Myocyte (in vitro differentiated cells): ENCODE data around the gene CCDC116. TPM values are rescaled to one million over a fixed set of nuclear protein-coding genes. Genes with fewer than 3 reads are reported as not detected.

Source experiments
- DNase-seq: peaks from one replicate; pipeline ENCODE4 v3.0.0-alpha.2; 2012; ENCODE audit warnings: low read depth
- microRNA counts: library from miRNA; unstranded; fragments of <30 nt; microRNA quantifications from one replicate; lab custom pipeline; 2016
- microRNA-seq: library from miRNA; unstranded; fragments of <30 nt; microRNA quantifications from one replicate; pipeline ENCODE4, GENCODE V29; 2016
- total RNA-seq: library from RNA; depleted of rRNA; stranded (reverse); fragments of >200 nt; gene quantifications from 2 replicates; pipeline ENCODE4 v1.2.3, GENCODE V29; 2014

Gene CCDC116
- total RNA-seq, 1 donor from 2014 or later, result 0.13 TPM

GRCh38 chr22:21679383-21679782 is 46.8 kb downstream of the CCDC116 start:
- DNase-seq, result no peak

GRCh38 chr22:21680830-21681565 is 48.4 kb downstream of the CCDC116 start:
- no peak for DNase-seq

- DNase-seq, result no peak
Measured at GRCh38 chr22:21681566-21682370, 49.2 kb downstream of the CCDC116 start.

- DNase-seq, result no peak
Measured at GRCh38 chr22:21682385-21683175, 50.0 kb downstream of the CCDC116 start.

GRCh38 chr22:21683401-21683811 is 50.8 kb downstream of the CCDC116 start:
- DNase-seq, result no peak

GRCh38 chr22:21684492-21685163 is 52.1 kb downstream of the CCDC116 start:
- no peak for DNase-seq

GRCh38 chr22:21685164-21685513 is 52.6 kb downstream of the CCDC116 start:
- DNase-seq, result no peak

GRCh38 chr22:21686193-21686608 is 53.6 kb downstream of the CCDC116 start:
- no peak for DNase-seq

MicroRNAs encoded within 50 kb of the gene (microRNA counts, 767-probe panel; counts per million panel counts)
- not detected for microRNA hsa-miR-130b-3p (lab: Ali Mortazavi, UCI)
- microRNA hsa-miR-301b (lab: Ali Mortazavi, UCI), result not detected

Small RNA genes lying within 50 kb of the gene (microRNA-seq; reads per million reads assigned to microRNA genes)
- 682 reads per million, percentile 76 among the genes with 10 or more reads in this experiment for gene MIR130B
- 2.7 reads per million, percentile 12 among the genes with 10 or more reads in this experiment for gene MIR301B

Other genes starting within 250 kb of the CCDC116 start
- gene RIMBP3B, start 249.0 kb upstream of the CCDC116 start, total RNA-seq, result 0.42 and 0.80 TPM in 2 replicates
- gene HIC2, start 215.4 kb upstream of the CCDC116 start, total RNA-seq, result 1.9 and 2.3 TPM in 2 replicates
- 0.52 and 0.75 TPM in 2 replicates for gene TMEM191C, start 165.4 kb upstream of the CCDC116 start, total RNA-seq
- 0.42 TPM in 1 of 2 replicates, not detected in the other for gene RIMBP3C, start 81.3 kb upstream of the CCDC116 start, total RNA-seq
- 70.4 TPM in 2 replicates for gene UBE2L3, start 65.0 kb upstream of the CCDC116 start, total RNA-seq
- 13.3 and 20.4 TPM in 2 replicates for gene YDJC, start 2.7 kb upstream of the CCDC116 start, total RNA-seq
- 37.8 and 63.1 TPM in 2 replicates for gene SDF2L1, start 9.5 kb downstream of the CCDC116 start, total RNA-seq
- gene PPIL2, start 33.3 kb downstream of the CCDC116 start, total RNA-seq, result 26.8 and 30.1 TPM in 2 replicates
- gene YPEL1, start 103.0 kb downstream of the CCDC116 start, total RNA-seq, result 2.6 and 7.8 TPM in 2 replicates
- gene MAPK1, start 234.9 kb downstream of the CCDC116 start, total RNA-seq, result 110 and 113 TPM in 2 replicates